Measurements from ENCODE around the gene DDX27. TPM values are rescaled to one million over a fixed set of nuclear protein-coding genes. Genes with fewer than 3 reads are reported as not detected.

DDX27 gene
- total and polyA plus RNA-seq, 4 donors: 16.3 to 32.3 (median 24.9) TPM

- peaks cover 4 to 16% of the 10 kb centered on the region in 2 donors for H3K36me3 ChIP-seq (ENCODE audit: control insufficient read depth in 1 of 2, insufficient read depth in 2 of 2, low read length in 1 of 2)
- intact Hi-C loops (cut with DNase I): no loop called here
- 68% methylated on average over 3 of the region's 3 CpGs for WGBS, 2 donors
Measured at GRCh38 chr20:49292010-49292409, 72.8 kb downstream of the DDX27 start.

GRCh38 chr20:49293122-49293521, 73.9 kb downstream of the DDX27 start:
- 94% methylated on average over 6 of the region's 6 CpGs for WGBS, 2 donors
- peaks cover 4 to 13% of the 10 kb centered on the region in 2 donors for H3K36me3 ChIP-seq (ENCODE audit: control insufficient read depth in 1 of 2, insufficient read depth in 2 of 2, low read length in 1 of 2)
- intact Hi-C loops (cut with DNase I): no loop called here

More at GRCh38 chr20:49292010-49292409, 72.8 kb downstream of the DDX27 start:
- Histone ChIP-seq H3K27me3 (ENCODE audit: control insufficient read depth in 1 of 2, insufficient read depth in 2 of 2, low read length in 1 of 2) (no peaks in the 10 kb centered on the region), H3K27ac (ENCODE audit: low read depth in 1 of 2, low read length in 2 of 2) (no peak overlapping the region), H3K4me1 (ENCODE audit: control insufficient read depth in 1 of 2, insufficient read depth in 2 of 2, low read length in 2 of 2) (no peaks in the 10 kb centered on the region), H3K4me3 (ENCODE audit: low read length in 2 of 2) (no peak overlapping the region), H3K9me3 (ENCODE audit: control insufficient read depth, low read length) (peaks cover 3% of the 10 kb centered on the region)
- ATAC-seq (ENCODE audit: low FRiP score) (no peak), DNase-seq (no peak)

More at GRCh38 chr20:49293122-49293521, 73.9 kb downstream of the DDX27 start:
- Histone ChIP-seq H3K27me3 (ENCODE audit: control insufficient read depth in 1 of 2, insufficient read depth in 2 of 2, low read length in 1 of 2) (no peaks in the 10 kb centered on the region), H3K4me3 (ENCODE audit: low read length in 2 of 2) (no peak overlapping the region), H3K9me3 (ENCODE audit: control insufficient read depth, low read length) (peaks cover 2% of the 10 kb centered on the region), H3K4me1 (ENCODE audit: control insufficient read depth in 1 of 2, insufficient read depth in 2 of 2, low read length in 2 of 2) (no peaks in the 10 kb centered on the region), H3K27ac (ENCODE audit: low read depth in 1 of 2, low read length in 2 of 2) (no peak overlapping the region)
- no peak for ATAC-seq (ENCODE audit: low FRiP score)
- no peak for DNase-seq

Other genes with a start within 250 kb of the DDX27 start
- gene CSE1L, start 173.1 kb upstream of the DDX27 start, total RNA-seq: 10 to 100 TPM; 31.0 to 34.1 TPM
- 10 to 100 TPM; 18.0 to 18.2 TPM for gene CSE1L, start 173.1 kb upstream of the DDX27 start, polyA plus RNA-seq
- 10 to 100 TPM; 72.5 to 81.3 TPM for gene STAU1, start 31.1 kb upstream of the DDX27 start, total RNA-seq
- 10 to 100 TPM; 39.1 to 47.8 TPM for gene STAU1, start 31.1 kb upstream of the DDX27 start, polyA plus RNA-seq
- gene ZNFX1, start 58.6 kb downstream of the DDX27 start, total RNA-seq: 10 to 100 TPM; 48.7 to 59.4 TPM
- gene ZNFX1, start 58.6 kb downstream of the DDX27 start, polyA plus RNA-seq: 10 to 100 TPM; 10.4 to 22.3 TPM